ES-I3 (cell line): Measurements from ENCODE around the gene DSN1.

ENCODE experiments used
- H3K36me3 ChIP-seq: 2 replicates; pipeline ENCODE4 v1.6.1; 2013; ENCODE audit warnings: mild to moderate bottlenecking, low read length, control low read depth, moderate library complexity; ENCODE audit not compliant: insufficient read depth
- H3K4me1 ChIP-seq: 2 replicates; pipeline ENCODE4 v1.6.1; 2013; ENCODE audit warnings: mild to moderate bottlenecking, control low read depth, low read length; ENCODE audit not compliant: insufficient read depth
- H3K9ac ChIP-seq: 2 replicates; pipeline ENCODE4 v1.6.1; 2013; ENCODE audit warnings: low read depth, mild to moderate bottlenecking, low read length, moderate library complexity
- H3K9me3 ChIP-seq: 2 replicates; pipeline ENCODE4 v1.6.1; 2013; ENCODE audit warnings: mild to moderate bottlenecking, low read length, moderate library complexity; ENCODE audit not compliant: control insufficient read depth, insufficient read depth

Gene DSN1

GRCh38 chr20:36754656-36755222, 18.8 kb downstream of the DSN1 start:
- no peaks in the 10 kb centered on the region for H3K4me1 ChIP-seq
- H3K9me3 ChIP-seq, result no peaks in the 10 kb centered on the region
- no peak overlapping the region for H3K9ac ChIP-seq
- peaks cover 27% of the 10 kb centered on the region; the same call in 1 of the 2 replicates for H3K36me3 ChIP-seq

- Histone ChIP-seq H3K9ac (no peak overlapping the region), H3K9me3 (no peaks in the 10 kb centered on the region), H3K4me1 (no peaks in the 10 kb centered on the region), H3K36me3 (peaks cover 24% of the 10 kb centered on the region; the same call in 1 of the 2 replicates)
Observed at GRCh38 chr20:36752582-36752981, 21.0 kb downstream of the DSN1 start.

GRCh38 chr20:36745927-36746659, 27.5 kb downstream of the DSN1 start, which contains the start of gene NDRG3:
Gene NDRG3 (minus strand): TSS chr20:36746090. CDS start chr20:36721735, 24,355 bp downstream.
- Histone ChIP-seq H3K4me1 (no peaks in the 10 kb centered on the region), H3K9ac (peak within 1 kb of the TSS; percentile 82), H3K36me3 (peaks cover 3% of the 10 kb centered on the region; the same call in 1 of the 2 replicates), H3K9me3 (no peaks in the 10 kb centered on the region)

- peak overlapping the region; percentile 82 for H3K9ac ChIP-seq
- H3K4me1 ChIP-seq, result no peaks in the 10 kb centered on the region
- no peaks in the 10 kb centered on the region for H3K36me3 ChIP-seq
- no peaks in the 10 kb centered on the region for H3K9me3 ChIP-seq
Observed at GRCh38 chr20:36745234-36745926, 28.2 kb downstream of the DSN1 start.

GRCh38 chr20:36744764-36745191, 28.8 kb downstream of the DSN1 start:
- Histone ChIP-seq H3K4me1 (no peaks in the 10 kb centered on the region), H3K9ac (peak overlapping the region; percentile 82; the same call in 1 of the 2 replicates), H3K36me3 (no peaks in the 10 kb centered on the region), H3K9me3 (no peaks in the 10 kb centered on the region)

- H3K36me3 ChIP-seq, result no peaks in the 10 kb centered on the region
- H3K9me3 ChIP-seq, result no peaks in the 10 kb centered on the region
- H3K4me1 ChIP-seq, result no peaks in the 10 kb centered on the region
- H3K9ac ChIP-seq, result no peak overlapping the region; the same call in 1 of the 2 replicates
Observed at GRCh38 chr20:36744243-36744642, 29.3 kb downstream of the DSN1 start.

- Histone ChIP-seq H3K9ac (no peak overlapping the region), H3K4me1 (no peaks in the 10 kb centered on the region), H3K36me3 (no peaks in the 10 kb centered on the region), H3K9me3 (no peaks in the 10 kb centered on the region)
Observed at GRCh38 chr20:36742558-36742957, 31.0 kb downstream of the DSN1 start.

GRCh38 chr20:36741072-36741471, 32.5 kb downstream of the DSN1 start:
- Histone ChIP-seq H3K4me1 (0 out of 2 replicates have a peak, but pooled peaks cover 3% of the 10 kb centered on the region), H3K9ac (no peak overlapping the region), H3K9me3 (no peaks in the 10 kb centered on the region), H3K36me3 (no peaks in the 10 kb centered on the region)

GRCh38 chr20:36737183-36737499, 36.4 kb downstream of the DSN1 start:
- H3K9me3 ChIP-seq, result no peaks in the 10 kb centered on the region
- H3K4me1 ChIP-seq, result peaks cover 15% of the 10 kb centered on the region; the same call in 1 of the 2 replicates
- no peak overlapping the region for H3K9ac ChIP-seq
- H3K36me3 ChIP-seq, result no peaks in the 10 kb centered on the region

- H3K9me3 ChIP-seq, result no peaks in the 10 kb centered on the region
- H3K36me3 ChIP-seq, result no peaks in the 10 kb centered on the region
- no peak overlapping the region for H3K9ac ChIP-seq
- H3K4me1 ChIP-seq, result peaks cover 15% of the 10 kb centered on the region; the same call in 1 of the 2 replicates
Observed at GRCh38 chr20:36736451-36737182, 36.9 kb downstream of the DSN1 start.

GRCh38 chr20:36732456-36732855, 41.1 kb downstream of the DSN1 start:
- peaks cover 20% of the 10 kb centered on the region for H3K4me1 ChIP-seq
- no peaks in the 10 kb centered on the region for H3K36me3 ChIP-seq
- H3K9me3 ChIP-seq, result no peaks in the 10 kb centered on the region
- H3K9ac ChIP-seq, result no peak overlapping the region

GRCh38 chr20:36728986-36729385, 44.6 kb downstream of the DSN1 start:
- Histone ChIP-seq H3K4me1 (peaks cover 13% of the 10 kb centered on the region), H3K9me3 (no peaks in the 10 kb centered on the region)

GRCh38 chr20:36726168-36726567, 47.4 kb downstream of the DSN1 start:
- no peaks in the 10 kb centered on the region for H3K36me3 ChIP-seq
- peaks cover 5% of the 10 kb centered on the region for H3K4me1 ChIP-seq
- no peak overlapping the region for H3K9ac ChIP-seq
- no peaks in the 10 kb centered on the region for H3K9me3 ChIP-seq

More at GRCh38 chr20:36728986-36729385, 44.6 kb downstream of the DSN1 start:
- no peak overlapping the region for H3K9ac ChIP-seq
- H3K36me3 ChIP-seq, result no peaks in the 10 kb centered on the region

- Histone ChIP-seq H3K4me1 (no peaks in the 10 kb centered on the region), H3K9ac (no peak overlapping the region), H3K36me3 (no peaks in the 10 kb centered on the region), H3K9me3 (no peaks in the 10 kb centered on the region)
Observed at GRCh38 chr20:36720510-36720909, 53.1 kb downstream of the DSN1 start.
